IMR-90 (cell line): ENCODE results near the gene PLCH1. TPM values are rescaled to one million over a fixed set of nuclear protein-coding genes. Genes with fewer than 3 reads are reported as not detected.

ENCODE experiments used
- ATAC-seq: fragments of 200-7000 bp; cut with Tn5 transposase; 2 replicates; pipeline ENCODE4 v1.9.1; 2020; ENCODE audit warnings: low read depth, mild to moderate bottlenecking, moderate library complexity
- BruUV-seq: library from RNA; stranded (reverse); fragments of 400-500 nt; replicated peaks from 2 replicates; lab custom pipeline; 2021; lab: Mats Ljungman, UMichigan
- CTCF ChIA-PET: fragments of 300-600 bp; formaldehyde crosslinking; extraction: SDS; loops from one replicate; lab custom pipeline; 2021; ENCODE audit warnings: antibody characterized with exemption; lab: Yijun Ruan, JAX
- POLR2A ChIA-PET: fragments of 300-600 bp; sonication (Branson Sonifier 250); formaldehyde crosslinking; loops from one replicate; lab custom pipeline; 2022; ENCODE audit warnings: antibody characterized with exemption; ENCODE audit not compliant: unreplicated experiment; lab: Charles Lee
- DNase-seq: peaks from one replicate; pipeline ENCODE4 v3.0.0; 2013
- H2AFZ ChIP-seq: replicated peaks from 2 replicates; pipeline ENCODE3; 2013; ENCODE audit warnings: low read length, mild to moderate bottlenecking; ENCODE audit not compliant: poor library complexity
- H2AK5ac ChIP-seq: 2 replicates; pipeline ENCODE4 v1.6.1; 2013; ENCODE audit warnings: low read depth, low read length, inconsistent platforms
- H2AK9ac ChIP-seq: replicated peaks from 2 replicates; pipeline ENCODE3; 2013; ENCODE audit warnings: mild to moderate bottlenecking, low read depth, low read length, moderate library complexity; ENCODE audit not compliant: poor library complexity
- H2BK120ac ChIP-seq: 2 replicates; pipeline ENCODE4 v1.6.1; 2013; ENCODE audit warnings: low read depth, low read length, inconsistent platforms
- H2BK15ac ChIP-seq: 3 replicates; pipeline ENCODE4 v1.6.1; 2013; ENCODE audit warnings: low read depth, low read length, inconsistent platforms
- H2BK20ac ChIP-seq: 2 replicates; pipeline ENCODE4 v1.6.1; 2013; ENCODE audit warnings: low read depth, mild to moderate bottlenecking, inconsistent platforms, low read length, moderate library complexity
- H2BK5ac ChIP-seq: 2 replicates; pipeline ENCODE4 v1.6.1; 2013; ENCODE audit warnings: mild to moderate bottlenecking, low read depth, low read length, inconsistent platforms; ENCODE audit not compliant: poor library complexity, severe bottlenecking
- H3K14ac ChIP-seq: replicated peaks from 2 replicates; pipeline ENCODE4 v1.6.1; 2013; ENCODE audit warnings: low read depth, low read length, inconsistent platforms
- H3K18ac ChIP-seq: 2 replicates; pipeline ENCODE4 v1.6.1; 2013; ENCODE audit warnings: low read depth, low read length, control low read depth
- H3K23ac ChIP-seq: 2 replicates; pipeline ENCODE4 v1.6.1; 2013; ENCODE audit warnings: low read depth, low read length, inconsistent platforms
- H3K27ac ChIP-seq: 2 replicates; pipeline ENCODE4 v1.5.1; 2013; ENCODE audit warnings: mild to moderate bottlenecking, control low read depth, low read length; ENCODE audit not compliant: insufficient read depth
- H3K27me3 ChIP-seq: 2 replicates; pipeline ENCODE4 v1.6.1; 2013; ENCODE audit warnings: low read length; ENCODE audit not compliant: control insufficient read depth, insufficient read depth
- H3K36me3 ChIP-seq: 2 replicates; pipeline ENCODE4 v1.6.1; 2013; ENCODE audit warnings: low read length, mixed read lengths; ENCODE audit not compliant: control insufficient read depth, insufficient read depth
- H3K4ac ChIP-seq: 2 replicates; pipeline ENCODE4 v1.6.1; 2013; ENCODE audit warnings: low read depth, low read length, inconsistent platforms
- H3K4me1 ChIP-seq: 2 replicates; pipeline ENCODE4 v1.6.1; 2013; ENCODE audit warnings: low read length, mixed read lengths; ENCODE audit not compliant: control insufficient read depth, insufficient read depth
- H3K4me2 ChIP-seq: 2 replicates; pipeline ENCODE4 v1.6.1; 2013; ENCODE audit warnings: low read depth, mild to moderate bottlenecking, control low read depth, low read length, moderate library complexity
- H3K4me3 ChIP-seq: 2 replicates; pipeline ENCODE4 v1.5.1; 2013; ENCODE audit warnings: low read depth, mild to moderate bottlenecking, control low read depth, low read length, moderate library complexity; ENCODE audit not compliant: insufficient read depth
- H3K56ac ChIP-seq: 2 replicates; pipeline ENCODE4 v1.6.1; 2013; ENCODE audit warnings: low read length, inconsistent platforms; ENCODE audit not compliant: insufficient read depth; ENCODE audit errors: extremely low read depth
- H3K79me1 ChIP-seq, 2 experiments: 2 replicates each; pipeline ENCODE4 v1.6.1; 2013; ENCODE audit warnings: low read length in 2 of 2, inconsistent platforms in 1 of 2, low read depth in 1 of 2
- H3K9ac ChIP-seq: 2 replicates; pipeline ENCODE4 v1.6.1; 2013; ENCODE audit warnings: low read depth, low read length, control low read depth
- H3K9me1 ChIP-seq: 2 replicates; pipeline ENCODE4 v1.6.1; 2013; ENCODE audit warnings: low read length, inconsistent platforms; ENCODE audit not compliant: insufficient read depth
- H3K9me3 ChIP-seq: 2 replicates; pipeline ENCODE4 v1.6.1; 2013; ENCODE audit warnings: low read length; ENCODE audit not compliant: control insufficient read depth, insufficient read depth
- H4K20me1 ChIP-seq: 2 replicates; pipeline ENCODE4 v1.6.1; 2013; ENCODE audit warnings: low read length, inconsistent platforms; ENCODE audit not compliant: insufficient read depth
- H4K5ac ChIP-seq: 2 replicates; pipeline ENCODE4 v1.6.1; 2013; ENCODE audit warnings: mild to moderate bottlenecking, low read depth, low read length, control low read depth
- H4K8ac ChIP-seq, 2 experiments: 2 replicates each; pipeline ENCODE4 v1.6.1; 2013; ENCODE audit warnings: low read depth in 2 of 2, low read length in 2 of 2, control low read depth in 1 of 2, inconsistent platforms in 1 of 2
- H4K91ac ChIP-seq: 2 replicates; pipeline ENCODE4 v1.6.1; 2013; ENCODE audit warnings: low read depth, low read length, inconsistent platforms; ENCODE audit not compliant: insufficient read depth
- BHLHE40 ChIP-seq: fragments of 150-350 bp; IDR thresholded peaks from 2 replicates; pipeline ENCODE4 v1.6.1; 2016; ENCODE audit warnings: mild to moderate bottlenecking, low read depth, low read length
- CEBPB ChIP-seq: IDR thresholded peaks from 2 replicates; pipeline ENCODE4 v1.6.1; 2012; ENCODE audit warnings: low read depth, low read length, improper control_type of control experiment
- CHD1 ChIP-seq: IDR thresholded peaks from 2 replicates; pipeline ENCODE4 v1.6.1; 2012; ENCODE audit warnings: low read depth, low read length, improper control_type of control experiment
- ELK1 ChIP-seq: fragments of 150-350 bp; IDR thresholded peaks from 2 replicates; pipeline ENCODE4 v1.6.1; 2016; ENCODE audit warnings: low read depth, mild to moderate bottlenecking, low read length, moderate library complexity, borderline replicate concordance
- FOS ChIP-seq: fragments of 150-350 bp; IDR thresholded peaks from 2 replicates; pipeline ENCODE4 v1.6.1; 2016; ENCODE audit warnings: low read depth, low read length
- MAFK ChIP-seq: IDR thresholded peaks from 2 replicates; pipeline ENCODE4 v1.6.1; 2012; ENCODE audit warnings: low read depth, low read length, improper control_type of control experiment
- MAZ ChIP-seq: IDR thresholded peaks from 2 replicates; pipeline ENCODE4 v1.6.1; 2012; ENCODE audit warnings: low read depth, mild to moderate bottlenecking, low read length, improper control_type of control experiment, moderate library complexity, borderline replicate concordance
- MXI1 ChIP-seq: IDR thresholded peaks from 2 replicates; pipeline ENCODE4 v1.6.1; 2012; ENCODE audit warnings: low read depth, mild to moderate bottlenecking, low read length, moderate library complexity, borderline replicate concordance
- NFE2L2 ChIP-seq: fragments of 150-350 bp; IDR thresholded peaks from 2 replicates; pipeline ENCODE4 v1.6.1; 2016; ENCODE audit warnings: low read depth, mild to moderate bottlenecking, low read length
- POLR2A ChIP-seq: IDR thresholded peaks from 2 replicates; pipeline ENCODE4 v1.6.1; 2012; ENCODE audit warnings: mild to moderate bottlenecking, low read depth, low read length
- RAD21 ChIP-seq: IDR thresholded peaks from 2 replicates; pipeline ENCODE4 v1.6.1; 2012; ENCODE audit warnings: low read length, improper control_type of control experiment
- RCOR1 ChIP-seq: IDR thresholded peaks from 2 replicates; pipeline ENCODE4 v1.6.1; 2012; ENCODE audit warnings: mild to moderate bottlenecking, low read length, improper control_type of control experiment; ENCODE audit not compliant: insufficient replicate concordance
- RFX5 ChIP-seq: IDR thresholded peaks from 2 replicates; pipeline ENCODE4 v1.8.0; 2012; ENCODE audit warnings: low read depth, mild to moderate bottlenecking, low read length, moderate library complexity
- SMC3 ChIP-seq: fragments of 150-350 bp; IDR thresholded peaks from 2 replicates; pipeline ENCODE4 v1.6.1; 2016; ENCODE audit warnings: low read depth, mild to moderate bottlenecking, antibody characterized with exemption, low read length, moderate library complexity
- WGBS, 2 experiments: methylation state at CpG; one replicate each; pipeline versions ENCODE4 v1.1.5 to v1.1.7; 2013; ENCODE audit warnings: missing lambda C conversion rate in 2 of 2; ENCODE audit not compliant: insufficient read length in 1 of 2; ENCODE audit errors: extremely low coverage in 2 of 2; 5-methylcytosine and 5-hydroxymethylcytosine counted together
- dilution Hi-C: fragments of 300-500 bp; cut with HindIII; formaldehyde crosslinking; loops from one replicate; pipeline ENCODE4 v1.14.3; 2018; ENCODE audit warnings: low sequenced_read_pairs; ENCODE audit not compliant: unreplicated experiment
- in situ Hi-C: fragments of 300-500 bp; cut with MboI; formaldehyde crosslinking; loops from 3 replicates; pipeline ENCODE4 v1.14.3; 2019; ENCODE audit warnings: low sequenced_read_pairs, inconsistent platforms, mixed read lengths
- intact Hi-C: fragments of 100-400 bp; cut with micrococcal nuclease; formaldehyde crosslinking; loops from 2 replicates; pipeline ENCODE4 v1.10.0; 2022
- polyA plus RNA-seq, 3 experiments: library from polyadenylated mRNA; depleted of rRNA; stranded (reverse); fragments of >200 nt; gene quantifications; 2 replicates each; pipeline ENCODE4 v1.2.3, GENCODE V29; 2012; ENCODE audit warnings: low replicate concordance in 1 of 3
- total RNA-seq: library from RNA; depleted of rRNA; stranded (reverse); fragments of >200 nt; gene quantifications from 2 replicates; pipeline ENCODE4 v1.2.3, GENCODE V29; 2012
- TF ChIP-seq, protein P1 (sequence below): conservative IDR thresholded peaks from 2 replicates; pipeline ENCODE4 v1.5.1; 2012; ENCODE audit warnings: mild to moderate bottlenecking, low read depth, low read length, improper control_type of control experiment
- TF ChIP-seq, protein P2 (sequence below): fragments of 150-350 bp; IDR thresholded peaks from 2 replicates; pipeline ENCODE4 v1.6.1; 2017; ENCODE audit warnings: mild to moderate bottlenecking, antibody characterized with exemption, low read length, low read depth

PLCH1 gene
- total and polyA plus RNA-seq, 2 of the 4 experiments (the other 2 are of a cell fraction): not detected

DNA sequence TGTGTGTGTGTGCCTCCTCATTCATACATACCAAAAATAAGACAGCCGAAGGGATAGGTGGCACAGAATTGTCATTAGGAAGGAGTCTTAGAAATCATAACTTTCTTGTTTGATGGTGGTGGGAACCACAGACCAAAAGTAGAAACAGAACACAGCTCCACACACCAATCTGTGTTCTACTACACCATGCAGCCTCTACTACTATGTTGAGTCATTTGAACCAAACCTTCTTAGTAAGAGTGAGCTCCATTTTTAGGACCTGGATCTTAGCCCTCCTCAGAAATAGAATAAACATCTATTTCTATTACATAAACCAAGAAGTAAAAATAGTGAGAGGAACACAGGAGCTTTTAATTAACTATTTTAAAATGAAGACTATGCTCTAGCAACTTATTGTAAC lies 27.9 kb upstream of the PLCH1 start:
- H3K4me3 ChIP-seq: no peak overlapping the region
- H2BK5ac ChIP-seq: no peak overlapping the region
- no peak overlapping the region for H2AK9ac ChIP-seq
- no peak overlapping the region for H3K4ac ChIP-seq
- H3K27me3 ChIP-seq: no peaks in the 10 kb centered on the region
- peak; percentile 28 for DNase-seq
- H2BK20ac ChIP-seq: no peak overlapping the region
- ATAC-seq: peak; percentile 82
- no peaks in the 10 kb centered on the region for H3K36me3 ChIP-seq
- dilution Hi-C loops: no loop called here
- no peak overlapping the region for H4K5ac ChIP-seq
- H3K9me3 ChIP-seq: no peaks in the 10 kb centered on the region
- ChIA-PET CTCF (interaction anchor here (1.2 kb wide), 1 partner anchor 33 kb away, joined by 3 read pairs; the partner anchor contains the start of gene C3orf33), POLR2A (no interaction called here)
- H3K23ac ChIP-seq: no peak overlapping the region
- no peak overlapping the region for H2BK15ac ChIP-seq
- no peaks in the 10 kb centered on the region for H3K4me1 ChIP-seq
- no peak overlapping the region for H3K18ac ChIP-seq
- no peak overlapping the region for H3K27ac ChIP-seq
- H3K9ac ChIP-seq: no peak overlapping the region
- no peaks in the 10 kb centered on the region for H4K20me1 ChIP-seq
- peaks cover 2% of the 10 kb centered on the region; the same call in 1 of the 2 replicates for H3K9me1 ChIP-seq
- BruUV-seq: no TSS peak
- no peak overlapping the region for H4K91ac ChIP-seq
- H3K14ac ChIP-seq: no peak overlapping the region
- H2BK120ac ChIP-seq: no peak overlapping the region
- H2AFZ ChIP-seq: no peak overlapping the region
- no peaks in the 10 kb centered on the region for H3K79me1 ChIP-seq
- in situ Hi-C loops: no loop called here
- H2AK5ac ChIP-seq: no peak overlapping the region
- TF ChIP-seq MAZ (no peak), CEBPB (no peak), MXI1 (no peak), FOS (no peak), SMC3 (no peak), RCOR1 (no peak), POLR2A (no peak), RFX5 (no peak), CHD1 (no peak), RAD21 (no peak), ELK1 (no peak), BHLHE40 (no peak), MAFK (no peak), NFE2L2 (no peak)
- TF ChIP-seq, protein P1, sequence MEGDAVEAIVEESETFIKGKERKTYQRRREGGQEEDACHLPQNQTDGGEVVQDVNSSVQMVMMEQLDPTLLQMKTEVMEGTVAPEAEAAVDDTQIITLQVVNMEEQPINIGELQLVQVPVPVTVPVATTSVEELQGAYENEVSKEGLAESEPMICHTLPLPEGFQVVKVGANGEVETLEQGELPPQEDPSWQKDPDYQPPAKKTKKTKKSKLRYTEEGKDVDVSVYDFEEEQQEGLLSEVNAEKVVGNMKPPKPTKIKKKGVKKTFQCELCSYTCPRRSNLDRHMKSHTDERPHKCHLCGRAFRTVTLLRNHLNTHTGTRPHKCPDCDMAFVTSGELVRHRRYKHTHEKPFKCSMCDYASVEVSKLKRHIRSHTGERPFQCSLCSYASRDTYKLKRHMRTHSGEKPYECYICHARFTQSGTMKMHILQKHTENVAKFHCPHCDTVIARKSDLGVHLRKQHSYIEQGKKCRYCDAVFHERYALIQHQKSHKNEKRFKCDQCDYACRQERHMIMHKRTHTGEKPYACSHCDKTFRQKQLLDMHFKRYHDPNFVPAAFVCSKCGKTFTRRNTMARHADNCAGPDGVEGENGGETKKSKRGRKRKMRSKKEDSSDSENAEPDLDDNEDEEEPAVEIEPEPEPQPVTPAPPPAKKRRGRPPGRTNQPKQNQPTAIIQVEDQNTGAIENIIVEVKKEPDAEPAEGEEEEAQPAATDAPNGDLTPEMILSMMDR: no peak
- TF ChIP-seq, protein P2, sequence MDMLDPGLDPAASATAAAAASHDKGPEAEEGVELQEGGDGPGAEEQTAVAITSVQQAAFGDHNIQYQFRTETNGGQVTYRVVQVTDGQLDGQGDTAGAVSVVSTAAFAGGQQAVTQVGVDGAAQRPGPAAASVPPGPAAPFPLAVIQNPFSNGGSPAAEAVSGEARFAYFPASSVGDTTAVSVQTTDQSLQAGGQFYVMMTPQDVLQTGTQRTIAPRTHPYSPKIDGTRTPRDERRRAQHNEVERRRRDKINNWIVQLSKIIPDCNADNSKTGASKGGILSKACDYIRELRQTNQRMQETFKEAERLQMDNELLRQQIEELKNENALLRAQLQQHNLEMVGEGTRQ: no peak
- H4K8ac ChIP-seq: no peak overlapping the region
- intact Hi-C loops: no loop called here
- H3K56ac ChIP-seq: no peak overlapping the region
- WGBS, 2 experiments: no CpG with 5 or more reads among the region's 1 CpG
- no peak overlapping the region for H3K4me2 ChIP-seq
